H9 (cell line): Measurements from ENCODE around the gene CFAP157. TPM values are rescaled to one million over a fixed set of nuclear protein-coding genes. Genes with fewer than 3 reads are reported as not detected.

ENCODE experiments used
- DNase-seq: peaks from one replicate; pipeline ENCODE4 v3.0.0-alpha.2; 2017
- H2AFZ ChIP-seq: one replicate; pipeline ENCODE4 v1.6.1; 2013; ENCODE audit warnings: mild to moderate bottlenecking, low read length, control low read depth, moderate library complexity
- H2AK5ac ChIP-seq: 2 replicates; pipeline ENCODE4 v1.6.1; 2013; ENCODE audit warnings: low read length, control low read depth, mixed read lengths; ENCODE audit not compliant: insufficient read length
- H2BK120ac ChIP-seq: one replicate; pipeline ENCODE4 v1.6.1; 2013; ENCODE audit warnings: low read depth, mild to moderate bottlenecking, low read length, control low read depth, inconsistent platforms; ENCODE audit not compliant: poor library complexity, severe bottlenecking
- H2BK12ac ChIP-seq: 2 replicates; pipeline ENCODE4 v1.6.1; 2013; ENCODE audit warnings: low read length, control low read depth, mixed read lengths, low read depth; ENCODE audit not compliant: insufficient read length
- H2BK15ac ChIP-seq: 2 replicates; pipeline ENCODE4 v1.6.1; 2013; ENCODE audit warnings: low read depth, low read length, control low read depth
- H2BK20ac ChIP-seq: one replicate; pipeline ENCODE4 v1.6.1; 2013; ENCODE audit warnings: low read depth, mild to moderate bottlenecking, low read length, control low read depth, inconsistent platforms; ENCODE audit not compliant: poor library complexity, severe bottlenecking
- H2BK5ac ChIP-seq: 2 replicates; pipeline ENCODE4 v1.6.1; 2013; ENCODE audit warnings: low read length, control low read depth, mixed read lengths; ENCODE audit not compliant: insufficient read length
- H3K14ac ChIP-seq: 2 replicates; pipeline ENCODE4 v1.6.1; 2013; ENCODE audit warnings: low read length, control low read depth; ENCODE audit not compliant: insufficient read depth
- H3K18ac ChIP-seq: 2 replicates; pipeline ENCODE4 v1.6.1; 2013; ENCODE audit warnings: low read depth, mild to moderate bottlenecking, mixed read lengths, low read length, control low read depth; ENCODE audit not compliant: insufficient read length
- H3K23ac ChIP-seq: 2 replicates; pipeline ENCODE4 v1.6.1; 2013; ENCODE audit warnings: low read length, control low read depth, mixed read lengths, low read depth; ENCODE audit not compliant: insufficient read length
- H3K23me2 ChIP-seq: 2 replicates; pipeline ENCODE4 v1.6.1; 2013; ENCODE audit warnings: low read depth, mild to moderate bottlenecking, mixed read lengths, low read length, control low read depth; ENCODE audit not compliant: insufficient read length, poor library complexity, severe bottlenecking
- H3K27ac ChIP-seq: 2 replicates; pipeline ENCODE4 v1.5.1; 2013; ENCODE audit warnings: low read length, control low read depth, mixed read lengths, low read depth; ENCODE audit not compliant: insufficient read length
- H3K27me3 ChIP-seq: 2 replicates; pipeline ENCODE4 v1.6.1; 2013; ENCODE audit warnings: low read length, control low read depth, inconsistent platforms; ENCODE audit not compliant: insufficient read depth
- H3K4ac ChIP-seq: 2 replicates; pipeline ENCODE4 v1.6.1; 2013; ENCODE audit warnings: low read depth, mild to moderate bottlenecking, control low read depth, inconsistent platforms, low read length, moderate library complexity
- H3K4me1 ChIP-seq: 2 replicates; pipeline ENCODE4 v1.6.1; 2013; ENCODE audit warnings: low read length, control low read depth, inconsistent platforms; ENCODE audit not compliant: insufficient read depth
- H3K4me2 ChIP-seq: 2 replicates; pipeline ENCODE4 v1.6.1; 2013; ENCODE audit warnings: low read length, control low read depth, mixed read lengths; ENCODE audit not compliant: insufficient read length, insufficient read depth
- H3K56ac ChIP-seq: 2 replicates; pipeline ENCODE4 v1.6.1; 2013; ENCODE audit warnings: low read depth, mild to moderate bottlenecking, mixed read lengths, low read length, control low read depth; ENCODE audit not compliant: insufficient read length
- H3K79me1 ChIP-seq: 2 replicates; pipeline ENCODE4 v1.6.1; 2013; ENCODE audit warnings: low read depth, mild to moderate bottlenecking, moderate library complexity, low read length, control low read depth, inconsistent platforms; ENCODE audit not compliant: insufficient read depth, poor library complexity, severe bottlenecking
- H3K79me2 ChIP-seq: 2 replicates; pipeline ENCODE4 v1.6.1; 2013; ENCODE audit warnings: low read length, control low read depth, inconsistent platforms; ENCODE audit not compliant: insufficient read depth
- H3K9ac ChIP-seq: 2 replicates; pipeline ENCODE4 v1.6.1; 2013; ENCODE audit warnings: low read length, control low read depth, mixed read lengths; ENCODE audit not compliant: insufficient read length; ENCODE audit errors: extremely low read depth
- H3K9me3 ChIP-seq: one replicate; pipeline ENCODE4 v1.6.1; 2013; ENCODE audit warnings: low read depth, low read length, inconsistent platforms; ENCODE audit not compliant: control insufficient read depth
- H3T11ph ChIP-seq: one replicate; pipeline ENCODE4 v1.6.1; 2013; ENCODE audit warnings: mild to moderate bottlenecking, low read length, control low read depth, inconsistent platforms
- H4K20me1 ChIP-seq: one replicate; pipeline ENCODE4 v1.6.1; 2013; ENCODE audit not compliant: control insufficient read depth, insufficient read length, insufficient read depth
- H4K5ac ChIP-seq: 2 replicates; pipeline ENCODE4 v1.6.1; 2013; ENCODE audit warnings: low read depth, mild to moderate bottlenecking, mixed read lengths, low read length, control low read depth; ENCODE audit not compliant: insufficient read length
- H4K8ac ChIP-seq: replicated peaks from 2 replicates; pipeline ENCODE4 v1.6.1; 2013; ENCODE audit warnings: low read length, control low read depth, mixed read lengths, low read depth; ENCODE audit not compliant: insufficient read length
- H4K91ac ChIP-seq: 2 replicates; pipeline ENCODE4 v1.6.1; 2013; ENCODE audit warnings: low read depth, mild to moderate bottlenecking, moderate library complexity, mixed read lengths, low read length, control low read depth; ENCODE audit not compliant: insufficient read length
- H3K27ac Mint-ChIP-seq, 3 experiments: 2 replicates in 2 of 3; 3 replicates in 1 of 3; pipeline ENCODE4 v1.8.0; 2020 to 2021; ENCODE audit warnings: mixed read lengths in 3 of 3, mild to moderate bottlenecking in 1 of 3, moderate library complexity in 1 of 3
- H3K27me3 Mint-ChIP-seq: 2 replicates; pipeline ENCODE4 v1.8.0; 2021; ENCODE audit warnings: low read depth, mild to moderate bottlenecking, moderate library complexity, mixed read lengths
- H3K36me3 Mint-ChIP-seq, 3 experiments: 2 replicates in 2 of 3; 3 replicates in 1 of 3; pipeline ENCODE4 v1.8.0; 2020 to 2021; ENCODE audit warnings: low read depth in 3 of 3, mixed read lengths in 3 of 3; ENCODE audit not compliant: insufficient read depth in 1 of 3
- H3K4me1 Mint-ChIP-seq, 2 experiments: 2 replicates each; pipeline ENCODE4 v1.8.0; 2020; ENCODE audit warnings: mixed read lengths in 2 of 2
- H3K4me3 Mint-ChIP-seq, 2 experiments: 2 replicates in 1 of 2; 3 replicates in 1 of 2; pipeline ENCODE4 v1.8.0; 2020 to 2021; ENCODE audit warnings: mild to moderate bottlenecking in 2 of 2, mixed read lengths in 2 of 2, moderate library complexity in 1 of 2
- H3K9me3 Mint-ChIP-seq, 2 experiments: 2 replicates in 1 of 2; 3 replicates in 1 of 2; pipeline ENCODE4 v1.8.0; 2020; ENCODE audit warnings: mild to moderate bottlenecking in 2 of 2, mixed read lengths in 2 of 2, moderate library complexity in 1 of 2
- WGBS: extraction: QIAGEN DNeasy Blood & Tissue Kit; methylation state at CpG from one replicate; pipeline ENCODE4 v1.1.7; 2013; ENCODE audit warnings: missing lambda C conversion rate, low lambda C conversion rate, mixed read lengths; ENCODE audit not compliant: insufficient read length; ENCODE audit errors: extremely low coverage; 5-methylcytosine and 5-hydroxymethylcytosine counted together
- total RNA-seq: library from RNA; stranded (reverse); gene quantifications from 2 replicates; pipeline ENCODE4 v1.2.1, GENCODE V29; 2021
- TF ChIP-seq, protein P1 (sequence below): fragments of 200-600 bp; sonication (generic); conservative IDR thresholded peaks from 3 replicates; pipeline ENCODE4 v1.8.0; 2021; ENCODE audit warnings: antibody characterized with exemption, mild to moderate bottlenecking

The CFAP157 gene
- total RNA-seq, 1 experiment from 2014 or later, result 0.22 TPM

- Mint-ChIP-seq H3K4me3 (no peak overlapping the region; a peak in 1 of 5 replicates), H3K27ac (peak overlapping the region in 1 of 3 experiments; percentile 58; a peak in 1 of 7 replicates), H3K9me3 (no peaks in the 10 kb centered on the region; a peak in 1 of 5 replicates), H3K4me1 (no peaks in the 10 kb centered on the region), H3K36me3 (peaks cover 18 to 30% (median 28%) of the 10 kb centered on the region in 3 experiments; a peak in 6 of 7 replicates), H3K27me3 (no peaks in the 10 kb centered on the region)
- H3K56ac ChIP-seq, result no peak overlapping the region
- no peak overlapping the region for H2BK5ac ChIP-seq
- H3K79me2 ChIP-seq, result no peaks in the 10 kb centered on the region
- H3K4me2 ChIP-seq, result no peak overlapping the region
- H2AFZ ChIP-seq, result no peak overlapping the region
- no peak overlapping the region for H2AK5ac ChIP-seq
- H4K5ac ChIP-seq, result no peak overlapping the region
- H4K20me1 ChIP-seq, result no peaks in the 10 kb centered on the region
- H3K27me3 ChIP-seq, result no peaks in the 10 kb centered on the region
- no peaks in the 10 kb centered on the region for H3K79me1 ChIP-seq
- no peak overlapping the region for H3K23ac ChIP-seq
- no peak overlapping the region for H2BK20ac ChIP-seq
- no peak for DNase-seq
- H3K18ac ChIP-seq, result no peak overlapping the region
- H3K9me3 ChIP-seq, result no peaks in the 10 kb centered on the region
- H3K4me1 ChIP-seq, result no peaks in the 10 kb centered on the region
- H3K4ac ChIP-seq, result no peak overlapping the region
- no peak overlapping the region for H3K9ac ChIP-seq
- no peaks in the 10 kb centered on the region for H3K23me2 ChIP-seq
- no peak overlapping the region for H3K27ac ChIP-seq
- H4K8ac ChIP-seq, result no peak overlapping the region
- H2BK15ac ChIP-seq, result no peak overlapping the region
- no CpG with 5 or more reads among the region's 13 CpGs for WGBS
- no peak overlapping the region for H4K91ac ChIP-seq
- TF ChIP-seq, protein P1, sequence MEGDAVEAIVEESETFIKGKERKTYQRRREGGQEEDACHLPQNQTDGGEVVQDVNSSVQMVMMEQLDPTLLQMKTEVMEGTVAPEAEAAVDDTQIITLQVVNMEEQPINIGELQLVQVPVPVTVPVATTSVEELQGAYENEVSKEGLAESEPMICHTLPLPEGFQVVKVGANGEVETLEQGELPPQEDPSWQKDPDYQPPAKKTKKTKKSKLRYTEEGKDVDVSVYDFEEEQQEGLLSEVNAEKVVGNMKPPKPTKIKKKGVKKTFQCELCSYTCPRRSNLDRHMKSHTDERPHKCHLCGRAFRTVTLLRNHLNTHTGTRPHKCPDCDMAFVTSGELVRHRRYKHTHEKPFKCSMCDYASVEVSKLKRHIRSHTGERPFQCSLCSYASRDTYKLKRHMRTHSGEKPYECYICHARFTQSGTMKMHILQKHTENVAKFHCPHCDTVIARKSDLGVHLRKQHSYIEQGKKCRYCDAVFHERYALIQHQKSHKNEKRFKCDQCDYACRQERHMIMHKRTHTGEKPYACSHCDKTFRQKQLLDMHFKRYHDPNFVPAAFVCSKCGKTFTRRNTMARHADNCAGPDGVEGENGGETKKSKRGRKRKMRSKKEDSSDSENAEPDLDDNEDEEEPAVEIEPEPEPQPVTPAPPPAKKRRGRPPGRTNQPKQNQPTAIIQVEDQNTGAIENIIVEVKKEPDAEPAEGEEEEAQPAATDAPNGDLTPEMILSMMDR, result no peak
- H3T11ph ChIP-seq, result no peak overlapping the region
- H2BK120ac ChIP-seq, result no peak overlapping the region
- H2BK12ac ChIP-seq, result no peak overlapping the region
- no peak overlapping the region; the same call in 1 of the 2 replicates for H3K14ac ChIP-seq
These were observed 17.3 kb upstream of the CFAP157 start for GRCh38 chr9:127689329-127690000.
